CD4-positive, alpha-beta T cell (primary cell): ENCODE data around the gene TMEM91. TPM values are rescaled to one million over a fixed set of nuclear protein-coding genes. Genes with fewer than 3 reads are reported as not detected.

Source experiments
- ATAC-seq: fragments of 200-7000 bp; cut with Tn5 transposase; one replicate; pipeline ENCODE4 v1.10.0; 2022; ENCODE audit warnings: mild to moderate bottlenecking; ENCODE audit not compliant: poor library complexity
- CTCF ChIA-PET: fragments of 350-600 bp; sonication (Branson Sonifier 250); formaldehyde crosslinking; loops from one replicate; lab custom pipeline; 2021; ENCODE audit warnings: antibody characterized with exemption, inconsistent platforms; lab: Charles Lee
- POLR2A ChIA-PET: fragments of 350-600 bp; sonication (Branson Sonifier 250); formaldehyde crosslinking; loops from one replicate; lab custom pipeline; 2021; ENCODE audit warnings: antibody characterized with exemption, inconsistent platforms; lab: Charles Lee
- DNase-seq, 14 experiments: peaks; one replicate each; pipeline ENCODE4 v3.0.0-alpha.2; 2013 to 2020; ENCODE audit warnings: mixed read lengths in 2 of 14
- H3K27ac ChIP-seq, 2 donors: one replicate each; pipeline versions ENCODE4 v1.5.1 to v1.7.0; 2013; ENCODE audit warnings: low read length in 2 of 2, low read depth in 1 of 2, mild to moderate bottlenecking in 1 of 2
- H3K27me3 ChIP-seq, 2 experiments: 1 replicate in 1 of 2; 2 replicates in 1 of 2; pipeline versions ENCODE4 v1.6.1 to v1.7.0; 2013; ENCODE audit warnings: low read length in 2 of 2, control low read depth in 1 of 2, mild to moderate bottlenecking in 1 of 2, moderate library complexity in 1 of 2; ENCODE audit not compliant: insufficient read depth in 2 of 2, control insufficient read depth in 1 of 2
- H3K36me3 ChIP-seq: one replicate; pipeline ENCODE4 v1.6.1; 2013; ENCODE audit warnings: low read length, control low read depth; ENCODE audit not compliant: insufficient read depth
- H3K4me1 ChIP-seq: one replicate; pipeline ENCODE4 v1.6.1; 2013; ENCODE audit warnings: low read length, control low read depth; ENCODE audit not compliant: insufficient read depth
- H3K4me3 ChIP-seq: one replicate; pipeline ENCODE4 v1.5.1; 2013; ENCODE audit warnings: mild to moderate bottlenecking, low read length, moderate library complexity
- H3K9me3 ChIP-seq, 2 experiments: 1 replicate in 1 of 2; 2 replicates in 1 of 2; pipeline versions ENCODE4 v1.6.1 to v1.7.0; 2013; ENCODE audit warnings: low read length in 2 of 2, mild to moderate bottlenecking in 2 of 2, control low read depth in 1 of 2, moderate library complexity in 1 of 2; ENCODE audit not compliant: control insufficient read depth in 1 of 2, insufficient read depth in 1 of 2
- H3K27ac Mint-ChIP-seq: one replicate; pipeline ENCODE4 v1.8.0; 2020; ENCODE audit warnings: mixed read lengths
- H3K27me3 Mint-ChIP-seq: one replicate; pipeline ENCODE4 v1.8.0; 2021; ENCODE audit warnings: mixed read lengths
- H3K36me3 Mint-ChIP-seq: one replicate; pipeline ENCODE4 v1.8.0; 2021; ENCODE audit warnings: low read depth, mixed read lengths
- H3K4me1 Mint-ChIP-seq: one replicate; pipeline ENCODE4 v1.8.0; 2021; ENCODE audit warnings: low read depth, mixed read lengths
- H3K4me3 Mint-ChIP-seq: one replicate; pipeline ENCODE4 v1.8.0; 2020; ENCODE audit warnings: mild to moderate bottlenecking, mixed read lengths
- H3K9me3 Mint-ChIP-seq: one replicate; pipeline ENCODE4 v1.8.0; 2020; ENCODE audit warnings: mixed read lengths
- intact Hi-C, 2 experiments: fragments of 100-400 bp; cut with DNase I in 1 of 2; cut with micrococcal nuclease in 1 of 2; formaldehyde crosslinking; loops; one replicate each; pipeline versions ENCODE4 v1.15.1 to v1.9.0; 2023 to 2025; cut with DNase I, micrococcal nuclease
- total RNA-seq, 174 experiments: library from RNA in 2 of 174; stranded (reverse) in 2 of 174; gene quantifications; one replicate each; pipeline ENCODE4 v1.2.3 and lab custom pipeline; 2021 to 2026
- TF ChIP-seq, protein P1 (sequence below): fragments of 200-600 bp; IDR thresholded peaks from one replicate; pipeline ENCODE4 v1.8.0; 2022; ENCODE audit warnings: antibody characterized with exemption, mild to moderate bottlenecking

TMEM91 gene
- total RNA-seq, 2 experiments from 2014 or later: 6.8 to 7.7 TPM

DNA sequence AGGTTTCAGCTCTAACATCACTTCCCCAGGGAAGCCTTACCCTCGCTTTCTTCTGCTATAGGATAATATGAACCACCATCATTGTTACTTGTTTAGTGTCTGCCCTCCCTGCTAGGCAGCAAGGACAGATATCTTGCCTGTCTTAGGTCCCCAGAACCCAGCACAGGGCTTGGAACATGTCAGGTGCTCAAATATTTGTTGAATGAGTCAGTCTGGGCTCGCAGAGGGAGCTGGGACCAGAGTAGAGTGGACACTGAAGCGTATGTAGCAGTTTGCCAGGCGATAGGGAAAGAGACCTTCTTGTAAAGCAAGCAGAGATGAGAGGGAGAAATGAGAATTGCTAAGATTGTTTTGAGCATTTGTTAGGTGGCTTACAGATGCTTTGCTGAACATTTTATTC, 33.0 kb downstream of the TMEM91 start:
- Histone ChIP-seq H3K4me1 (peaks cover 15% of the 10 kb centered on the region), H3K27me3 (no peaks in the 10 kb centered on the region)

DNA sequence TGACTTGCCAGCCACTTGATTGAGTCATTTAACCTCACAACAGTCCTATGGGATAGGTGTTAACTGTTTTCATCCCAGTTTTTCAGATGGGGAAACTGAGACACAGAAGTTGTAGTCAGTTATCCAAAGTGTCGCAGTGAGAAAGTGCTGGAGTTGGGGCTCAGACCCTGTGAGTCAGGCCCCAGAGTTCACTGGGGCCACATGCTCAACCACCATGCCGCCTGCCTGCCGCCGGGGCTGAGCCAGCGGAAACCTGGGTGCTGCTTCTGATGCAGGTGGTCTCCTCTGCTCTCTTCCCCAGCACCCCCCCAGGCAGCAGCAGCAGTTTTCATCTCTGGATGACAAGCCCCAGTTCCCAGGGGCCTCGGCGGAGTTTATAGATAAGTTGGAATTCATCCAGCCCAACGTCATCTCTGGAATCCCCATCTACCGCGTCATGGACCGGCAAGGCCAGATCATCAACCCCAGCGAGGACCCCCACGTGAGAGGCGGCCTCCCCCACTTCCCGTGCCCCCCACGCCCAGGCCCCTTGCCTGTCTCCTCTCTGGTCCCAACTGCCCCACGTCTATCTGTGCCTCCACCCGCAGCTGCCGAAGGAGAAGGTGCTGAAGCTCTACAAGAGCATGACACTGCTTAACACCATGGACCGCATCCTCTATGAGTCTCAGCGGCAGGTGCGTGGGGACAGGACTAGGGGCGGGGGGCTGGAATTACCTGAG, 34.2 kb downstream of the TMEM91 start:
- no peak for ATAC-seq
- Mint-ChIP-seq H3K9me3 (no peaks in the 10 kb centered on the region), H3K4me3 (no peak overlapping the region), H3K4me1 (peaks cover 11% of the 10 kb centered on the region), H3K27me3 (no peaks in the 10 kb centered on the region), H3K36me3 (peaks cover 47% of the 10 kb centered on the region), H3K27ac (no peak overlapping the region)
- Histone ChIP-seq H3K36me3 (peaks cover 47% of the 10 kb centered on the region), H3K27ac (no peak overlapping the region), H3K4me1 (peaks cover 15% of the 10 kb centered on the region), H3K9me3 (no peaks in the 10 kb centered on the region), H3K4me3 (no peak overlapping the region), H3K27me3 (no peaks in the 10 kb centered on the region)
- TF ChIP-seq, protein P1, sequence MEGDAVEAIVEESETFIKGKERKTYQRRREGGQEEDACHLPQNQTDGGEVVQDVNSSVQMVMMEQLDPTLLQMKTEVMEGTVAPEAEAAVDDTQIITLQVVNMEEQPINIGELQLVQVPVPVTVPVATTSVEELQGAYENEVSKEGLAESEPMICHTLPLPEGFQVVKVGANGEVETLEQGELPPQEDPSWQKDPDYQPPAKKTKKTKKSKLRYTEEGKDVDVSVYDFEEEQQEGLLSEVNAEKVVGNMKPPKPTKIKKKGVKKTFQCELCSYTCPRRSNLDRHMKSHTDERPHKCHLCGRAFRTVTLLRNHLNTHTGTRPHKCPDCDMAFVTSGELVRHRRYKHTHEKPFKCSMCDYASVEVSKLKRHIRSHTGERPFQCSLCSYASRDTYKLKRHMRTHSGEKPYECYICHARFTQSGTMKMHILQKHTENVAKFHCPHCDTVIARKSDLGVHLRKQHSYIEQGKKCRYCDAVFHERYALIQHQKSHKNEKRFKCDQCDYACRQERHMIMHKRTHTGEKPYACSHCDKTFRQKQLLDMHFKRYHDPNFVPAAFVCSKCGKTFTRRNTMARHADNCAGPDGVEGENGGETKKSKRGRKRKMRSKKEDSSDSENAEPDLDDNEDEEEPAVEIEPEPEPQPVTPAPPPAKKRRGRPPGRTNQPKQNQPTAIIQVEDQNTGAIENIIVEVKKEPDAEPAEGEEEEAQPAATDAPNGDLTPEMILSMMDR: no peak
- ChIA-PET CTCF (no interaction called here), POLR2A (no interaction called here)
- DNase-seq: no peak
- intact Hi-C loops: no loop called here

More for the DNA sequence above, 33.0 kb downstream of the TMEM91 start:
- Mint-ChIP-seq H3K27ac (no peak overlapping the region), H3K36me3 (peaks cover 40% of the 10 kb centered on the region), H3K27me3 (no peaks in the 10 kb centered on the region), H3K9me3 (no peaks in the 10 kb centered on the region), H3K4me3 (no peak overlapping the region), H3K4me1 (peaks cover 15% of the 10 kb centered on the region)
- intact Hi-C loops: no loop called here
- H3K27ac ChIP-seq: no peak overlapping the region
- H3K36me3 ChIP-seq: peaks cover 35% of the 10 kb centered on the region
- ChIA-PET POLR2A (no interaction called here), CTCF (no interaction called here)
- TF ChIP-seq, protein P1: no peak
- no peaks in the 10 kb centered on the region for H3K9me3 ChIP-seq
- H3K4me3 ChIP-seq: no peak overlapping the region
- DNase-seq: peak in 2 of 14 experiments; percentile 39 to 43
- ATAC-seq: no peak

DNA sequence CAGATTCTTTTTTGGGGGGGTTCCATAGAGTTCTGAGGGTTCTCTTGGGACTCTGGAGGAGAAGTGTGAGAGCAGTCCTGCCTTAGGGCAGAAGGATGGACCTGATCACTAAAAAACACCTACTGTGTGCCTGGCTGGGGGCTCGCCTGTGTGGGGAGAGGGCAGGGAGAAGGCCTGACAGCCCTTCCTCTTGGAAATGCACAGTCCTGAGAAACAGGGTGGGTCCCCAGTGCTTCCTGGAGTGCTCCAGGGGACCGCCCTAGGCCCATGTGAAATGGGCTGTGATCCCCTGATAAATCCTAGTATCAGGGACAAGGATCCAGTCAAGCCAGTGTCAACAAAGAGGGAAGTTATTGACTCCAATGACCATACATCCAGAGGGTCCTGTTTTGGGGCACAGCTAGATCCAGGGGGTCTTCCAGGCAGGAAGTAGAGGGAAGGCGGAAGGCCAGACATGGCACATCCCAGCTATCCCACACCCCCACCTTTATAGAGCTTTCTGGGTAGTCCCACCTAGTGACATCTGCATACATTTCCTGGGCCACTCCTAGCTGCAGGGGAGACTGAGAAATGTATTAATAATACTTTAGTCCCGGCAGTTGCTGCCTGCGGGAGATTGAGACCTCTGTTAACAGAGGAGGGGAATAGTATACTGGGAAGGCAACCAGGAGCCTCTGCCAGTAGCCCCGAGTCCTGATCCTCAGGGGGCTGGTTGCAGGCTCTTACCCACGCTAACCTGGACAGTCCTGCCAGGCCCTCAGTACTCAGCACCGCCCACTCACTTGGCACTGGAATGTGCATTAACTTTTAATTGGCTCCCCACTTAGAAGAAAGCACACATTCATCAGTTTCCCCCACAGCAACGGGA, 35.0 kb downstream of the TMEM91 start:
- ATAC-seq (no peak), DNase-seq (no peak)
- H3K36me3 ChIP-seq: peaks cover 49% of the 10 kb centered on the region
- Mint-ChIP-seq H3K9me3 (no peaks in the 10 kb centered on the region), H3K36me3 (peaks cover 51% of the 10 kb centered on the region), H3K4me3 (no peak overlapping the region), H3K27me3 (no peaks in the 10 kb centered on the region), H3K27ac (no peak overlapping the region), H3K4me1 (peaks cover 11% of the 10 kb centered on the region)
- TF ChIP-seq, protein P1: no peak
- intact Hi-C loops: no loop called here
- H3K4me3 ChIP-seq: no peak overlapping the region
- no peaks in the 10 kb centered on the region for H3K9me3 ChIP-seq
- ChIA-PET POLR2A (no interaction called here), CTCF (no interaction called here)
- peaks cover 15% of the 10 kb centered on the region for H3K4me1 ChIP-seq
- H3K27me3 ChIP-seq: no peaks in the 10 kb centered on the region
- H3K27ac ChIP-seq: no peak overlapping the region
